ENCODE results near the gene C4orf50.

DNA sequence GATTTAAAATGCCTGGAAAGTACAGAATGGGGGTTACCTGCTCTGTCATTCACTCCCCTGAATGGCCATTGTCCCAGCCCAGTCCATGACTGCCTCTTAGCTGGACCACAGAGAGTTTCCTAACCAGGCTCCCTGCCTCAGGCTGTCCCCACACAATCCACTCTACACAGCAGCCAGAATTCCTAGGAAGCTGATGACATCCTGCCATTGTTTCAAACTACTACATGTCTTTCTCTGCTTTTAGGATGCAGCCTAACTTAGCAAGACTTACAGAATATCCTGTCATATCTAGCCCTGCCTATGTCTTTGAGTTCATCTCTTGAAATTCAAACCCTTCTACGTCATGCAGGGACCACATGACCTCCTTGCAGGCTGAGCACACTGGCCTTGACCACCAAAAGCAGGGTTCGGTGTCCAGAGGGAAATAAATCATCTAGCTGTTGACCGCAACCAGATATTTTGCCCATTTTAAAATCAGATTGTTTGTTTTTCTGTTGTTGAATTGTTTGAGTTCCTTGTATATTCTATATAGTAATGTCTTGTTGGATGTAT is 109.3 kb downstream of the C4orf50 start:
- TF ChIP-seq, protein P1, sequence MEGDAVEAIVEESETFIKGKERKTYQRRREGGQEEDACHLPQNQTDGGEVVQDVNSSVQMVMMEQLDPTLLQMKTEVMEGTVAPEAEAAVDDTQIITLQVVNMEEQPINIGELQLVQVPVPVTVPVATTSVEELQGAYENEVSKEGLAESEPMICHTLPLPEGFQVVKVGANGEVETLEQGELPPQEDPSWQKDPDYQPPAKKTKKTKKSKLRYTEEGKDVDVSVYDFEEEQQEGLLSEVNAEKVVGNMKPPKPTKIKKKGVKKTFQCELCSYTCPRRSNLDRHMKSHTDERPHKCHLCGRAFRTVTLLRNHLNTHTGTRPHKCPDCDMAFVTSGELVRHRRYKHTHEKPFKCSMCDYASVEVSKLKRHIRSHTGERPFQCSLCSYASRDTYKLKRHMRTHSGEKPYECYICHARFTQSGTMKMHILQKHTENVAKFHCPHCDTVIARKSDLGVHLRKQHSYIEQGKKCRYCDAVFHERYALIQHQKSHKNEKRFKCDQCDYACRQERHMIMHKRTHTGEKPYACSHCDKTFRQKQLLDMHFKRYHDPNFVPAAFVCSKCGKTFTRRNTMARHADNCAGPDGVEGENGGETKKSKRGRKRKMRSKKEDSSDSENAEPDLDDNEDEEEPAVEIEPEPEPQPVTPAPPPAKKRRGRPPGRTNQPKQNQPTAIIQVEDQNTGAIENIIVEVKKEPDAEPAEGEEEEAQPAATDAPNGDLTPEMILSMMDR (IDR thresholded peaks at IDR 0.05) = no peak
- no peak for TF ChIP-seq EZH2 (IDR thresholded peaks at IDR 0.05; ENCODE audit: borderline replicate concordance, insufficient read depth, low read depth, low read length, poor library complexity, severe bottlenecking)
